IPS-11a (cell line): ENCODE measurements around the gene ASXL1.
"Not testable (repeated sequence)": the region's sequence is repeated elsewhere in the genome, so short reads cannot be mapped to it uniquely, and the experiment has no call there.

Source experiments
- H3K4me3 ChIP-seq: one replicate; pipeline ENCODE4 v1.5.1; 2013; ENCODE audit warnings: low read depth, low read length, control low read depth

Gene ASXL1

GRCh38 chr20:32336918-32337347, 21.2 kb upstream of the ASXL1 start:
- H3K4me3 ChIP-seq = no peak overlapping the region

- H3K4me3 ChIP-seq = no peak overlapping the region
Measured at GRCh38 chr20:32337937-32338661, 20.0 kb upstream of the ASXL1 start.

GRCh38 chr20:32338665-32339064, 19.5 kb upstream of the ASXL1 start:
- H3K4me3 ChIP-seq = no peak overlapping the region

- H3K4me3 ChIP-seq = no peak overlapping the region
Measured at GRCh38 chr20:32339116-32339515, 19.0 kb upstream of the ASXL1 start.

GRCh38 chr20:32341053-32341452, 17.1 kb upstream of the ASXL1 start:
- not testable (repeated sequence) for H3K4me3 ChIP-seq

GRCh38 chr20:32343439-32343838, 14.7 kb upstream of the ASXL1 start:
- no peak overlapping the region for H3K4me3 ChIP-seq

- no peak overlapping the region for H3K4me3 ChIP-seq
Measured at GRCh38 chr20:32344835-32345506, 13.2 kb upstream of the ASXL1 start.

- H3K4me3 ChIP-seq = no peak overlapping the region
Measured at GRCh38 chr20:32348207-32348606, 9.9 kb upstream of the ASXL1 start.

- H3K4me3 ChIP-seq = no peak overlapping the region
Measured at GRCh38 chr20:32350421-32350820, 7.7 kb upstream of the ASXL1 start.

- H3K4me3 ChIP-seq = no peak overlapping the region
Measured at GRCh38 chr20:32352121-32352720, 5.9 kb upstream of the ASXL1 start.

GRCh38 chr20:32353848-32354496, 4.2 kb upstream of the ASXL1 start:
- H3K4me3 ChIP-seq = no peak overlapping the region

GRCh38 chr20:32354592-32355416, 3.3 kb upstream of the ASXL1 start:
- no peak overlapping the region for H3K4me3 ChIP-seq

- H3K4me3 ChIP-seq = no peak overlapping the region
Measured at GRCh38 chr20:32355417-32355841, 2.7 kb upstream of the ASXL1 start.

GRCh38 chr20:32355907-32356621, 2.1 kb upstream of the ASXL1 start:
- H3K4me3 ChIP-seq = not testable (repeated sequence)

GRCh38 chr20:32356622-32357374, 1.3 kb upstream of the ASXL1 start:
- H3K4me3 ChIP-seq = peak overlapping the region; percentile 78

GRCh38 chr20:32357375-32357868, 709 bp upstream of the ASXL1 start:
- peak overlapping the region; percentile 78 for H3K4me3 ChIP-seq

GRCh38 chr20:32358632-32358882, 426 bp downstream of the ASXL1 start:
- H3K4me3 ChIP-seq = no peak overlapping the region

GRCh38 chr20:32358883-32359632, 927 bp downstream of the ASXL1 start:
- H3K4me3 ChIP-seq = peak overlapping the region; percentile 62
